ENCODE data around the gene CAB39.

The CAB39 gene

GRCh38 chr2:230712443-230713330 is at the start of gene CAB39:
Gene CAB39, plus strand, starts transcription at chr2:230712842. Its CDS starts 47,160 bp downstream, at chr2:230760002.
- peak; percentile 71 to 87 (median 75) for DNase-seq

- DNase-seq: no peak
Measured at GRCh38 chr2:230664128-230664527, 48.5 kb upstream of the CAB39 start.

- no peak for DNase-seq
Measured at GRCh38 chr2:230664844-230665243, 47.8 kb upstream of the CAB39 start.

- no peak for DNase-seq
Measured at GRCh38 chr2:230665263-230665691, 47.4 kb upstream of the CAB39 start.

- DNase-seq: no peak
Measured at GRCh38 chr2:230666446-230666845, 46.2 kb upstream of the CAB39 start.

GRCh38 chr2:230666885-230667712 is 45.5 kb upstream of the CAB39 start:
- no peak for DNase-seq

GRCh38 chr2:230668184-230668938 is 44.3 kb upstream of the CAB39 start:
- DNase-seq: peak in 2 of 4 experiments; percentile 9 to 16

GRCh38 chr2:230668939-230669303 is 43.7 kb upstream of the CAB39 start:
- no peak for DNase-seq

- DNase-seq: no peak
Measured at GRCh38 chr2:230669386-230669950, 43.2 kb upstream of the CAB39 start.

GRCh38 chr2:230671117-230671516 is 41.5 kb upstream of the CAB39 start:
- no peak for DNase-seq

- DNase-seq: no peak
Measured at GRCh38 chr2:230672836-230673235, 39.8 kb upstream of the CAB39 start.

- no peak for DNase-seq
Measured at GRCh38 chr2:230674401-230674800, 38.2 kb upstream of the CAB39 start.

- DNase-seq: no peak
Measured at GRCh38 chr2:230674966-230675672, 37.5 kb upstream of the CAB39 start.

- DNase-seq: no peak
Measured at GRCh38 chr2:230676546-230676945, 36.1 kb upstream of the CAB39 start.

GRCh38 chr2:230677201-230677946 is 35.3 kb upstream of the CAB39 start:
- no peak for DNase-seq

GRCh38 chr2:230678018-230678417 is 34.6 kb upstream of the CAB39 start:
- DNase-seq: no peak

- no peak for DNase-seq
Measured at GRCh38 chr2:230678451-230678850, 34.2 kb upstream of the CAB39 start.

GRCh38 chr2:230680463-230681170 is 32.0 kb upstream of the CAB39 start:
- no peak for DNase-seq

- DNase-seq: no peak
Measured at GRCh38 chr2:230681171-230681545, 31.5 kb upstream of the CAB39 start.

- no peak for DNase-seq
Measured at GRCh38 chr2:230682546-230682945, 30.1 kb upstream of the CAB39 start.

Measured in activated CD4-positive, CD25-positive, alpha-beta regulatory T cell (primary cell).